Cerebellar cortex (tissue), 1 donor: ENCODE results near the gene KCNMB3.
"Not testable (repeated sequence)": the region's sequence is repeated elsewhere in the genome, so short reads cannot be mapped to it uniquely, and the experiment has no call there.

Experiments
- DNase-seq: peaks from one replicate; pipeline ENCODE4 v3.0.0-alpha.2; 2015; ENCODE audit warnings: low spot score

Gene KCNMB3

GRCh38 chr3:179250803-179251476 is at the start of gene KCNMB3:
TSS of gene KCNMB3 (minus strand) at chr3:179251114. CDS start at chr3:179250990, 124 bp downstream.
- DNase-seq = no peak

- no peak for DNase-seq
Measured at GRCh38 chr3:179299999-179300613, 49.2 kb upstream of the KCNMB3 start.

- DNase-seq = no peak
Measured at GRCh38 chr3:179299316-179299715, 48.4 kb upstream of the KCNMB3 start.

GRCh38 chr3:179297971-179298725 is 47.2 kb upstream of the KCNMB3 start:
- DNase-seq = no peak

GRCh38 chr3:179292450-179292849 is 41.5 kb upstream of the KCNMB3 start:
- no peak for DNase-seq

- DNase-seq = no peak
Measured at GRCh38 chr3:179289295-179289694, 38.4 kb upstream of the KCNMB3 start.

- no peak for DNase-seq
Measured at GRCh38 chr3:179288845-179289244, 37.9 kb upstream of the KCNMB3 start.

- DNase-seq = no peak
Measured at GRCh38 chr3:179286331-179286730, 35.4 kb upstream of the KCNMB3 start.

GRCh38 chr3:179281825-179282224 is 30.9 kb upstream of the KCNMB3 start:
- no peak for DNase-seq

GRCh38 chr3:179279837-179280236 is 28.9 kb upstream of the KCNMB3 start:
- DNase-seq = no peak

GRCh38 chr3:179278932-179279693 is 28.2 kb upstream of the KCNMB3 start:
- no peak for DNase-seq

GRCh38 chr3:179278151-179278550 is 27.2 kb upstream of the KCNMB3 start:
- no peak for DNase-seq

- no peak for DNase-seq
Measured at GRCh38 chr3:179276743-179277142, 25.8 kb upstream of the KCNMB3 start.

GRCh38 chr3:179276001-179276400 is 25.1 kb upstream of the KCNMB3 start:
- DNase-seq = no peak

GRCh38 chr3:179274434-179274833 is 23.5 kb upstream of the KCNMB3 start:
- not testable (repeated sequence) for DNase-seq

GRCh38 chr3:179272385-179272784 is 21.5 kb upstream of the KCNMB3 start:
- no peak for DNase-seq

- DNase-seq = no peak
Measured at GRCh38 chr3:179269152-179269707, 18.3 kb upstream of the KCNMB3 start.

- DNase-seq = no peak
Measured at GRCh38 chr3:179268400-179269051, 17.6 kb upstream of the KCNMB3 start.

- DNase-seq = no peak
Measured at GRCh38 chr3:179266701-179267211, 15.8 kb upstream of the KCNMB3 start.

GRCh38 chr3:179265875-179266274 is 15.0 kb upstream of the KCNMB3 start:
- no peak for DNase-seq

GRCh38 chr3:179265092-179265491 is 14.2 kb upstream of the KCNMB3 start:
- DNase-seq = no peak
